ENCODE data around the gene SDCCAG8. TPM values are rescaled to one million over a fixed set of nuclear protein-coding genes. Genes with fewer than 3 reads are reported as not detected.

The SDCCAG8 gene
- total RNA-seq, 1 donor, result 42.7 TPM

DNA sequence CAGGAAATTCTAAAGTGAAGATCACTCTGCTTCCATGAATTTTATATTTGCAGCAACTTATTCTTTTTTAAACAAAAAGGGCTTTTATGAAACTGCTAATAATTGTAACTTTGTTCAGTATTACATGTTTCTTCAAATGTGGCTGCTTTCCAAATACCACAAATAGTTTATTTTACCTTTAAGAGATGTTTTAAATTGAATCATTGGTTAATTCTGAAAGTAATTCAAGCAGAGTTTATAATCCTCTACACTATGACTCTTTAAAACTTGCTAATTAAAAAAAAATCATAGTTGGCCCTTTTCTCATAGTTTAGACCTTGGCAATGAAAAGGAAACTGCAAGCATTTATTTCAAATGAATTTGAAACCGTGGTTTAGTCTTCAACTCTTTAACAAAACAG lies 59.6 kb downstream of the SDCCAG8 start:
- H3K4me3 ChIP-seq (ENCODE audit: insufficient read depth, low read length), result no peak overlapping the region
- peaks cover 6% of the 10 kb centered on the region for H3K79me2 ChIP-seq (ENCODE audit: insufficient read depth, low read length)
- H3K4me2 ChIP-seq (ENCODE audit: insufficient read depth, low read length), result no peak overlapping the region
- no peaks in the 10 kb centered on the region for H3K4me1 ChIP-seq (ENCODE audit: insufficient read depth, low read length)
- H3K36me3 ChIP-seq (ENCODE audit: insufficient read depth, low read length), result peaks cover 24% of the 10 kb centered on the region
- TF ChIP-seq, protein P1, sequence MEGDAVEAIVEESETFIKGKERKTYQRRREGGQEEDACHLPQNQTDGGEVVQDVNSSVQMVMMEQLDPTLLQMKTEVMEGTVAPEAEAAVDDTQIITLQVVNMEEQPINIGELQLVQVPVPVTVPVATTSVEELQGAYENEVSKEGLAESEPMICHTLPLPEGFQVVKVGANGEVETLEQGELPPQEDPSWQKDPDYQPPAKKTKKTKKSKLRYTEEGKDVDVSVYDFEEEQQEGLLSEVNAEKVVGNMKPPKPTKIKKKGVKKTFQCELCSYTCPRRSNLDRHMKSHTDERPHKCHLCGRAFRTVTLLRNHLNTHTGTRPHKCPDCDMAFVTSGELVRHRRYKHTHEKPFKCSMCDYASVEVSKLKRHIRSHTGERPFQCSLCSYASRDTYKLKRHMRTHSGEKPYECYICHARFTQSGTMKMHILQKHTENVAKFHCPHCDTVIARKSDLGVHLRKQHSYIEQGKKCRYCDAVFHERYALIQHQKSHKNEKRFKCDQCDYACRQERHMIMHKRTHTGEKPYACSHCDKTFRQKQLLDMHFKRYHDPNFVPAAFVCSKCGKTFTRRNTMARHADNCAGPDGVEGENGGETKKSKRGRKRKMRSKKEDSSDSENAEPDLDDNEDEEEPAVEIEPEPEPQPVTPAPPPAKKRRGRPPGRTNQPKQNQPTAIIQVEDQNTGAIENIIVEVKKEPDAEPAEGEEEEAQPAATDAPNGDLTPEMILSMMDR (IDR thresholded peaks at IDR 0.05; ENCODE audit: extremely low read depth, low read depth, low read length), result no peak
- DNase-seq (ENCODE audit: insufficient read length, low spot score, missing footprints), result no peak
- H3K27me3 ChIP-seq (ENCODE audit: insufficient read depth, low read length), result no peaks in the 10 kb centered on the region
- no peaks in the 10 kb centered on the region for H4K20me1 ChIP-seq (ENCODE audit: insufficient read depth, low read length)
- no peak overlapping the region for H3K27ac ChIP-seq (ENCODE audit: low read depth, low read length)
- H2AFZ ChIP-seq (ENCODE audit: low read length), result no peak overlapping the region
- H3K9me3 ChIP-seq (ENCODE audit: low read depth, low read length), result no peaks in the 10 kb centered on the region

GRCh38 chr1:243315893-243316292 lies 60.1 kb downstream of the SDCCAG8 start:
- no peak overlapping the region for H3K4me2 ChIP-seq (ENCODE audit: insufficient read depth, low read length)
- H3K4me3 ChIP-seq (ENCODE audit: insufficient read depth, low read length), result no peak overlapping the region
- H3K36me3 ChIP-seq (ENCODE audit: insufficient read depth, low read length), result peaks cover 24% of the 10 kb centered on the region
- H3K27me3 ChIP-seq (ENCODE audit: insufficient read depth, low read length), result no peaks in the 10 kb centered on the region
- H2AFZ ChIP-seq (ENCODE audit: low read length), result no peak overlapping the region
- H3K9me3 ChIP-seq (ENCODE audit: low read depth, low read length), result no peaks in the 10 kb centered on the region
- peak; percentile 21 for DNase-seq (ENCODE audit: insufficient read length, low spot score, missing footprints)
- H3K79me2 ChIP-seq (ENCODE audit: insufficient read depth, low read length), result peaks cover 6% of the 10 kb centered on the region
- H4K20me1 ChIP-seq (ENCODE audit: insufficient read depth, low read length), result no peaks in the 10 kb centered on the region
- H3K4me1 ChIP-seq (ENCODE audit: insufficient read depth, low read length), result no peaks in the 10 kb centered on the region
- TF ChIP-seq, protein P1 (IDR thresholded peaks at IDR 0.05; ENCODE audit: extremely low read depth, low read depth, low read length), result no peak
- no peak overlapping the region for H3K27ac ChIP-seq (ENCODE audit: low read depth, low read length)

- H4K20me1 ChIP-seq (ENCODE audit: insufficient read depth, low read length), result no peaks in the 10 kb centered on the region
- H3K9me3 ChIP-seq (ENCODE audit: low read depth, low read length), result no peaks in the 10 kb centered on the region
- H3K4me2 ChIP-seq (ENCODE audit: insufficient read depth, low read length), result no peak overlapping the region
- TF ChIP-seq, protein P1 (IDR thresholded peaks at IDR 0.05; ENCODE audit: extremely low read depth, low read depth, low read length), result no peak
- H3K27me3 ChIP-seq (ENCODE audit: insufficient read depth, low read length), result no peaks in the 10 kb centered on the region
- no peak overlapping the region for H3K27ac ChIP-seq (ENCODE audit: low read depth, low read length)
- no peaks in the 10 kb centered on the region for H3K4me1 ChIP-seq (ENCODE audit: insufficient read depth, low read length)
- H3K79me2 ChIP-seq (ENCODE audit: insufficient read depth, low read length), result peaks cover 6% of the 10 kb centered on the region
- no peak for DNase-seq (ENCODE audit: insufficient read length, low spot score, missing footprints)
- peaks cover 24% of the 10 kb centered on the region for H3K36me3 ChIP-seq (ENCODE audit: insufficient read depth, low read length)
- no peak overlapping the region for H3K4me3 ChIP-seq (ENCODE audit: insufficient read depth, low read length)
- H2AFZ ChIP-seq (ENCODE audit: low read length), result no peak overlapping the region
Measured at GRCh38 chr1:243316366-243316989, 60.6 kb downstream of the SDCCAG8 start.

- Histone ChIP-seq H3K79me2 (ENCODE audit: insufficient read depth, low read length) (no peaks in the 10 kb centered on the region), H2AFZ (ENCODE audit: low read length) (no peak overlapping the region), H3K9me3 (ENCODE audit: low read depth, low read length) (no peaks in the 10 kb centered on the region), H3K4me2 (ENCODE audit: insufficient read depth, low read length) (no peak overlapping the region), H3K36me3 (ENCODE audit: insufficient read depth, low read length) (peaks cover 13% of the 10 kb centered on the region), H3K27ac (ENCODE audit: low read depth, low read length) (no peak overlapping the region), H4K20me1 (ENCODE audit: insufficient read depth, low read length) (no peaks in the 10 kb centered on the region), H3K4me3 (ENCODE audit: insufficient read depth, low read length) (no peak overlapping the region), H3K27me3 (ENCODE audit: insufficient read depth, low read length) (no peaks in the 10 kb centered on the region), H3K4me1 (ENCODE audit: insufficient read depth, low read length) (peaks cover 3% of the 10 kb centered on the region)
- peak; percentile 14 for DNase-seq (ENCODE audit: insufficient read length, low spot score, missing footprints)
- TF ChIP-seq, protein P1 (IDR thresholded peaks at IDR 0.05; ENCODE audit: extremely low read depth, low read depth, low read length), result no peak
Measured at GRCh38 chr1:243320224-243320623, 64.4 kb downstream of the SDCCAG8 start.
